ENCODE measurements around the gene SCAMP2. TPM values are rescaled to one million over a fixed set of nuclear protein-coding genes. Genes with fewer than 3 reads are reported as not detected.

SCAMP2 gene
- total RNA-seq, 2 experiments from 2014 or later: 108 to 115 TPM

DNA sequence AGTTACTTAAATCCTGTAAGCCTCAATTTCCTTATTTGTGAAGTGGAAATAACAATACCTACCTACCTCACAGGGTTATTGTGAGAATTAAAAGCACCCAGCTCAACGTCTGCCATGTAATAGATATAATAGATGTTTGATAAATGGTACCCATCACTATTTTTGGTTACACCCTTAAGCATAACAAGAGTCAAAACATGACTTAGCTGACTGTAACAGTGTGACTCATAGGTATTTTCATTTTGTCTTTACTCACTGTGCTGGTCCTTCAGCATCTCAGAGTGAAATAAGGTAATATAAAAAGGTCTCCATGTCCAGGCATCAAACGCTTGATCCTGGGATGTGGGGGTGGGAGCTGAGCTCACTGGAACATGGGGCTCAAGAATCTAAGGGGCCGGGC lies 43.7 kb downstream of the SCAMP2 start:
- Mint-ChIP-seq H3K4me1 (peaks cover 15% of the 10 kb centered on the region), H3K36me3 (no peaks in the 10 kb centered on the region), H3K27me3 (peaks cover 32% of the 10 kb centered on the region), H3K9me3 (ENCODE audit: low read depth) (no peaks in the 10 kb centered on the region), H3K27ac (no peak overlapping the region), H3K4me3 (no peak overlapping the region)
- peak; percentile 55 for ATAC-seq
- DNase-seq: no peak
- CTCF ChIA-PET: interaction anchor here (0.8 to 2.8 kb wide), 7 partner anchors 11 to 121 kb away, joined by 3 to 9 read pairs (median 3); no protein-coding TSS in a partner anchor

- Mint-ChIP-seq H3K4me1 (peaks cover 15% of the 10 kb centered on the region), H3K4me3 (no peak overlapping the region), H3K9me3 (ENCODE audit: low read depth) (no peaks in the 10 kb centered on the region), H3K36me3 (no peaks in the 10 kb centered on the region), H3K27ac (no peak overlapping the region), H3K27me3 (peaks cover 34% of the 10 kb centered on the region)
- DNase-seq (no peak), ATAC-seq (no peak)
- CTCF ChIA-PET: interaction anchor here (0.8 to 2.8 kb wide), 6 partner anchors 10 to 121 kb away, joined by 3 to 9 read pairs (median 4); no protein-coding TSS in a partner anchor
Observed at GRCh38 chr15:74828835-74829234, 44.3 kb downstream of the SCAMP2 start.

DNA sequence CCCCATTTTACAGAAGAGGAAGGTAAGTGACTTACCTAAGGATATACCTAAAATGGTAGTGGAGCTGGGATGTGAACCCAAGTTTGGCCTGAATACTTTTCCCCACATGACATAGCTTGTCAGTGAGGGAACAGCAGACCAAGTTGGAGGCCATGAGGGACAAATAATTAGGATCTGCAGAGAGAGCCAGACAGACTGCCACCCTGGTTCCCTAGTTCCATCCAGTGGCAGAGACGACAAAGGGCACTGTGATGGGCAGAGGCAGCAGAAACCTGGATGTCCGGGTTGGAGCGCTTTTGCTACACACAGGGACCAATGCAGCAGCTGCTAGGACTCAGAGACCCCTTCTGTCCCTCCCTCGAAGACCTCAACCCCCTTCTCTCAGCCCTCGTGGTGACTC lies 45.6 kb downstream of the SCAMP2 start:
- Mint-ChIP-seq H3K27me3 (peaks cover 34% of the 10 kb centered on the region), H3K36me3 (no peaks in the 10 kb centered on the region), H3K4me3 (no peak overlapping the region), H3K4me1 (peaks cover 15% of the 10 kb centered on the region), H3K9me3 (ENCODE audit: low read depth) (no peaks in the 10 kb centered on the region), H3K27ac (no peak overlapping the region)
- CTCF ChIA-PET: interaction anchor here (0.8 to 3.2 kb wide), 8 partner anchors 9 to 194 kb away, joined by 3 to 11 read pairs (median 6); no protein-coding TSS in a partner anchor
- ATAC-seq (no peak), DNase-seq (no peak)

DNA sequence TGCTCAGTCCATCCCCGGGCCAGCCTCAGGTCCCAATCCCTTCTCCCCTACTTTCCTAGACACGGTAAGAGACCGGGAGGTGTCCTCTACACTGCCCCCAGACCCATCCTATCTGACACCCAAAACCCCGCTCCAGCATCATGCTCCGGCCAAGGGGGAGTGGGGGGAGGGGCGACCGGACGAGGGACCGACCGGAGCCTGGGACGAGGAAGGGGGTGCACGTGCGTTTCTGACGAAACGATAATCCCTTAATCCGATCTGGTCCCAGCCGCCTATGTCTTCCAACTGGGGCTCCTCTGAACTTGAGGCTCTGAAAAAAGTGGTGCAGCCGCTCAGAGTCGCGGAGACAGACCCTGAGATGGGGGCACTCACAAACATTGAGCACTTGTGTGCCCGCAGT lies 46.2 kb downstream of the SCAMP2 start:
- ATAC-seq (no peak), DNase-seq (no peak)
- peaks cover 34% of the 10 kb centered on the region for H3K27me3 Mint-ChIP-seq
- H3K27ac Mint-ChIP-seq: no peak overlapping the region
- no peak overlapping the region for H3K4me3 Mint-ChIP-seq
- no peaks in the 10 kb centered on the region for H3K9me3 Mint-ChIP-seq (ENCODE audit: low read depth)
- no peaks in the 10 kb centered on the region for H3K36me3 Mint-ChIP-seq
- H3K4me1 Mint-ChIP-seq: peaks cover 15% of the 10 kb centered on the region
- CTCF ChIA-PET: interaction anchor here (0.8 to 3.2 kb wide), 9 partner anchors 9 to 193 kb away, joined by 3 to 11 read pairs (median 5); no protein-coding TSS in a partner anchor

DNA sequence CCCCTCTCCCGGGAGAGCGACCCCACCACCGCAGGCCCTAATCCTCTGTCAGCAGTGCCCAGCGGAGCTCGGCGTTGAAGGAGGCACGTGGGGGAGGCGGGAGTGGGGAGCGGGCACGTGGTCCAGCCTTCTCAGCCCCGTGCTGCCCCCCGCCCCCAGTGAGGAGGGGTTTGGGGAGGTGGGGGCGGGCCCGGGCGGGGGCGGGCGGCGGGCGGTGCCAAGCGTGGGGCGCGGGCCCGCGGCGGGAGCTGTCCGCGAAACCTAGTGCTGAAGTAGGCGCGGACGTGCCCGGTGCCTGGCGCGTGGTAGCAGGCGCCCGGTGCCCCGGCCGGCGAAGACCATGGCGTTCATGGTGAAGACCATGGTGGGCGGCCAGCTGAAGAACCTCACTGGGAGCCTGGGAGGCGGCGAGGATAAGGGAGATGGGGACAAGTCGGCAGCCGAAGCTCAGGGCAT lies 46.8 kb downstream of the SCAMP2 start, which contains the start of gene CPLX3:
Gene CPLX3, plus strand, starts transcription at position 264 of the 456 bp plus-strand sequence. Its CDS starts 77 bp downstream, at position 341.
- Mint-ChIP-seq H3K27me3 (peaks cover 34% of the 10 kb centered on the region), H3K4me1 (peaks cover 15% of the 10 kb centered on the region), H3K27ac (no peak within 1 kb of the TSS), H3K36me3 (no peaks in the 10 kb centered on the region), H3K4me3 (no peak within 1 kb of the TSS), H3K9me3 (ENCODE audit: low read depth) (no peaks in the 10 kb centered on the region)
- ATAC-seq: peak; percentile 62
- DNase-seq: peak; percentile 58
- CTCF ChIA-PET: interaction anchor here (1.0 to 3.2 kb wide), 8 partner anchors 10 to 134 kb away, joined by 3 to 11 read pairs (median 6); no protein-coding TSS in a partner anchor

- no peaks in the 10 kb centered on the region for H3K9me3 Mint-ChIP-seq (ENCODE audit: low read depth)
- DNase-seq (no peak), ATAC-seq (no peak)
- H3K36me3 Mint-ChIP-seq: no peaks in the 10 kb centered on the region
- H3K27me3 Mint-ChIP-seq: peaks cover 34% of the 10 kb centered on the region
- no peak overlapping the region for H3K4me3 Mint-ChIP-seq
- H3K4me1 Mint-ChIP-seq: peaks cover 15% of the 10 kb centered on the region
- CTCF ChIA-PET: interaction anchor here (0.8 to 3.2 kb wide), 5 partner anchors 10 to 134 kb away, joined by 3 to 11 read pairs (median 3); no protein-coding TSS in a partner anchor
- no peak overlapping the region for H3K27ac Mint-ChIP-seq
Observed at GRCh38 chr15:74825866-74826265, 47.3 kb downstream of the SCAMP2 start.

- H3K4me3 Mint-ChIP-seq: no peak overlapping the region
- no peak for ATAC-seq
- DNase-seq: no peak
- no peak overlapping the region for H3K27ac Mint-ChIP-seq
- H3K36me3 Mint-ChIP-seq: no peaks in the 10 kb centered on the region
- peaks cover 9% of the 10 kb centered on the region for H3K4me1 Mint-ChIP-seq
- H3K27me3 Mint-ChIP-seq: peaks cover 34% of the 10 kb centered on the region
- CTCF ChIA-PET: interaction anchor here (0.8 to 3.2 kb wide), 5 partner anchors 11 to 125 kb away, joined by 3 to 11 read pairs (median 5); no protein-coding TSS in a partner anchor
- no peaks in the 10 kb centered on the region for H3K9me3 Mint-ChIP-seq (ENCODE audit: low read depth)
Observed at GRCh38 chr15:74824976-74825375, 48.2 kb downstream of the SCAMP2 start.

- H3K27me3 Mint-ChIP-seq: peaks cover 28% of the 10 kb centered on the region
- no peaks in the 10 kb centered on the region for H3K9me3 Mint-ChIP-seq (ENCODE audit: low read depth)
- CTCF ChIA-PET: interaction anchor here (1.1 to 9.2 kb wide), 6 partner anchors 13 to 127 kb away, joined by 3 to 53 read pairs (median 4); partner anchors contain the start of gene CSK
- no peak overlapping the region for H3K4me3 Mint-ChIP-seq
- peaks cover 6% of the 10 kb centered on the region for H3K4me1 Mint-ChIP-seq
- DNase-seq: no peak
- no peaks in the 10 kb centered on the region for H3K36me3 Mint-ChIP-seq
- H3K27ac Mint-ChIP-seq: no peak overlapping the region
- ATAC-seq: no peak
Observed at GRCh38 chr15:74823324-74823723, 49.8 kb downstream of the SCAMP2 start.

DNA sequence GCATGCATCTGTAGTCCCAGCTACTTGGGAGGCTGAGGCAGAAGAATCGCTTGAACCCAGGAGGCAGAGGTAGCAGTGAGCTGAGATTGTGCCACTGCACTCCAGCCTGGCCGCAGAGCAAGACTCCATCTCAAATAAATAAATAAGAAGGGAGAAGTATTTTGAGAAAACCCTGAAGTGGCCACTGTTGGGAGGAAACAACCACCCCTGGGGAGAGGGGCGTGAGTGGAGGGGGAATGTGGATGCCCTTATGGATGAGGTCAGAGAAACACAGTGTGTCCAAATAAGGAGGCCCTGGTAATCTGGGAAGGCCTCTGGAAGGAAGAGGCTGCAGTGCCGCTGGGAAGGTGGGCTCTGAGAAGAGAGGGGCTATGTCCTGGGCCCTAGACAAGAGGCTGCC lies 50.9 kb downstream of the SCAMP2 start:
- no peak for DNase-seq
- Mint-ChIP-seq H3K4me1 (peaks cover 11% of the 10 kb centered on the region), H3K36me3 (no peaks in the 10 kb centered on the region), H3K4me3 (no peak overlapping the region), H3K27ac (no peak overlapping the region), H3K27me3 (peaks cover 21% of the 10 kb centered on the region), H3K9me3 (ENCODE audit: low read depth) (no peaks in the 10 kb centered on the region)
- ATAC-seq: no peak
- CTCF ChIA-PET: interaction anchor here (1.3 to 9.2 kb wide), 4 partner anchors 14 to 187 kb away, joined by 4 to 53 read pairs (median 6); no protein-coding TSS in a partner anchor

DNA sequence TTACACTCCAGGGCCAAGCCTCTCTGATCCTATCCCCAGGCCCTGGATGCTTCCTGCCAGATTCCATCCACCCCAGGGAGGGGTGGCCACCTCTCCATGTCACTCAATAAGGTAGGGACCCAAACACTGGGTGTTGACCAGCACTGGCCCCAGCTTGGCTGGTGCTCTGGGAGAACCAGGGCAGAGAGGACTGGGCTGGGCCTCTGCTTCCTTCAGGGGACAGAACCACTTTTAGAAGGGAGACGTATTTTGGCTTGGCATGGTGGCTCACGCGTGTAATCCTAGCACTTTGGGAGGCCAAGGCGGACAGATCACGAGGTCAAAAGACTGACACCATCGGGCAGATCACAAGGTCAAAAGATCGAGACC lies 51.4 kb downstream of the SCAMP2 start:
- Mint-ChIP-seq H3K27me3 (peaks cover 16% of the 10 kb centered on the region), H3K27ac (no peak overlapping the region), H3K4me3 (no peak overlapping the region), H3K9me3 (ENCODE audit: low read depth) (no peaks in the 10 kb centered on the region), H3K4me1 (peaks cover 11% of the 10 kb centered on the region), H3K36me3 (no peaks in the 10 kb centered on the region)
- no peak for DNase-seq
- CTCF ChIA-PET: interaction anchor here (1.0 to 9.2 kb wide), 5 partner anchors 14 to 187 kb away, joined by 3 to 53 read pairs (median 4); no protein-coding TSS in a partner anchor
- ATAC-seq: no peak

DNA sequence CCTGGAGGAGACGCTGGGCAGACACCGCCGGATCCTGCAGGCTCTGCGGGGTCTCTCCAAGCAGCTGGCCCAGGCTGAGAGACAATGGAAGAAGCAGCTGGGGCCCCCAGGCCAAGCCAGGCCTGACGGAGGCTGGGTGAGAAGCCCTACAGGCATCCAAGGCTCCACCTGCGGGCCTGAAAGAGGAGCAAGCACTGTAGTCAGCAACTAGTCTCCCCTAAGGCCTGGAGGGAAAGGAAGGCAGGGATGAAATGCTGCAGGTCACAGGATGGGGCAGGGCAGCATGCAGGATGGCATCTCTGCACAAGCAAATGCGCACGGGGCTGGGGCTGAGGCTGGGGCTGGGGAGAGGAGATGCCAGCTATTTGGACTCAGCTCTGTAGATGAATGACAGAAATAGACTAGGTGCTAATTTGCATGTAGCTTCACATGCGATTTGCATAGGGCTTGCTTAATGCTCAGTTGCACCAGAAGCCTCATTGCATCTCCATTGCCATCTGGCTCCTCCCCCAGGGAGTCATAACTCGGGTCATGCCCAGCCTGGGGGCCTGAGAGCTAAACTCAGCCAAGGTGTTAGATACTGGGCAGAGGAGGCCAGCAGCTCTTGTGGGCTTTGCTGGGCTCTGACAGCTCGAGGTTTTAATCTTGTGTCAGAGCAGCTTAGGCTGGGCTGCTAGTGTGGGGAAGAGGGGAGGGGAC lies 51.9 kb downstream of the SCAMP2 start:
- no peaks in the 10 kb centered on the region for H3K9me3 Mint-ChIP-seq (ENCODE audit: low read depth)
- ATAC-seq (no peak), DNase-seq (no peak)
- H3K4me1 Mint-ChIP-seq: peaks cover 11% of the 10 kb centered on the region
- no peak overlapping the region for H3K4me3 Mint-ChIP-seq
- H3K27me3 Mint-ChIP-seq: peaks cover 13% of the 10 kb centered on the region
- H3K36me3 Mint-ChIP-seq: no peaks in the 10 kb centered on the region
- H3K27ac Mint-ChIP-seq: no peak overlapping the region
- CTCF ChIA-PET: interaction anchor here (1.0 to 9.2 kb wide), 6 partner anchors 12 to 186 kb away, joined by 3 to 53 read pairs (median 4); no protein-coding TSS in a partner anchor

DNA sequence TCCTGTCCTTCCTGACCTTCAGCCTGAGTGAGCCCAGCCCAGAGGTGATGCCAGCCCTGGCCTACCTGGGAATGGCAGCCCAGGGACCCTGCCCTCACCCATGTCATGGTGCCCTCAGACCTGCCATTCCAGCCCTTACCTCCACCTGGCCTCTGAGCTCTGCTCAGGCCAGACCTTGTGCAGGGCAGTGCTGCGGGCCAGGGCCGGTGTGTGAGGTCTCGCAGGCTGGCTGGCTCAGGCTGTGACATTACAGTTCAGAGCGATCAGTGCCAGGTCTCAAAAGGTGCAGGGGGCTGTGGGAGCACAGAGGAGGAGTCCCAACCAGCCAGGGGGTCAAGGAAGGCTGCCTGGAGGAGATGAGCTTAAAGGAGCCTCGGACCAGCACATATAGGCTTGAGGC lies 53.1 kb downstream of the SCAMP2 start:
- DNase-seq (no peak), ATAC-seq (no peak)
- CTCF ChIA-PET: interaction anchor here (0.8 to 9.2 kb wide), 5 partner anchors 9 to 50 kb away, joined by 3 to 53 read pairs (median 3); no protein-coding TSS in a partner anchor
- no peak overlapping the region for H3K27ac Mint-ChIP-seq
- peaks cover 15% of the 10 kb centered on the region for H3K4me1 Mint-ChIP-seq
- peaks cover 8% of the 10 kb centered on the region for H3K27me3 Mint-ChIP-seq
- no peak overlapping the region for H3K4me3 Mint-ChIP-seq
- H3K9me3 Mint-ChIP-seq (ENCODE audit: low read depth): no peaks in the 10 kb centered on the region
- H3K36me3 Mint-ChIP-seq: no peaks in the 10 kb centered on the region

DNA sequence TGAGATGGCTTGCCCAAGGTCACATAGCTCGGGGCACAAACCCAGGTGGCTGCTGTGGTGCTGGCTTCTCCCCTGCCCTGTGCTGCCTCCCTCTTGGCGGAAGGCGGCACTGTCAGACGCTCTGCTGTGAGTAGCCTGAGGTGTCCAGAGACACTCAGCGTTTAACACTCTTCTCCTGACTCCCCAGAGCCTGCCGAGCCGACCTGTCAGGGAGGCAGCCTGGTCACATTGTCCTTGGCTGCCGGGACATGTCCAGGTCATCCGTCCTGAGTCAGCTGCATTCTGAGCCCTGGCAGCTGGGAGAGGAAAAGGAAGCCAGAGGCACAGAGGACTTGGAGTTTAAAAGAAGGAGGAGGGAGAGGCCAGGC lies 55.8 kb downstream of the SCAMP2 start:
- no peaks in the 10 kb centered on the region for H3K36me3 Mint-ChIP-seq
- ATAC-seq: no peak
- no peak overlapping the region for H3K27ac Mint-ChIP-seq
- H3K4me3 Mint-ChIP-seq: no peak overlapping the region
- peaks cover 15% of the 10 kb centered on the region for H3K4me1 Mint-ChIP-seq
- DNase-seq: no peak
- H3K27me3 Mint-ChIP-seq: no peaks in the 10 kb centered on the region
- CTCF ChIA-PET: interaction anchor here (1.1 to 9.2 kb wide), 3 partner anchors 10 to 47 kb away, joined by 5 to 53 read pairs (median 7); no protein-coding TSS in a partner anchor
- H3K9me3 Mint-ChIP-seq (ENCODE audit: low read depth): no peaks in the 10 kb centered on the region

Data from activated CD8-positive, alpha-beta memory T cell treated with anti-CD3 and anti-CD28 coated beads, Interleukin-2, amount 10 ng/mL, durations not matched to agents 7 days and 5 days (primary cell).